ENCODE results near the gene EXOG.

The EXOG gene

GRCh38 chr3:38476157-38476756, 19.9 kb upstream of the EXOG start:
- Histone ChIP-seq H3K79me2 (ENCODE audit: insufficient read depth, low read depth) (no peaks in the 10 kb centered on the region), H2AFZ (ENCODE audit: low read depth) (no peak overlapping the region), H3K36me3 (ENCODE audit: insufficient read depth) (no peaks in the 10 kb centered on the region), H3K4me1 (ENCODE audit: low read depth, poor library complexity, severe bottlenecking) (no peaks in the 10 kb centered on the region), H3K27ac (no peak overlapping the region), H3K27me3 (ENCODE audit: insufficient read depth, low read depth) (no peaks in the 10 kb centered on the region), H3K4me3 (IDR thresholded peaks at IDR 0.05; ENCODE audit: insufficient read depth, low read depth, low read length) (no peak overlapping the region), H3K9ac (no peak overlapping the region), H3K4me2 (no peak overlapping the region), H4K20me1 (ENCODE audit: insufficient read depth) (no peaks in the 10 kb centered on the region)
- TF ChIP-seq CTCF (conservative IDR thresholded peaks at IDR 0.05; ENCODE audit: low read depth, low read length), result no peak

DNA sequence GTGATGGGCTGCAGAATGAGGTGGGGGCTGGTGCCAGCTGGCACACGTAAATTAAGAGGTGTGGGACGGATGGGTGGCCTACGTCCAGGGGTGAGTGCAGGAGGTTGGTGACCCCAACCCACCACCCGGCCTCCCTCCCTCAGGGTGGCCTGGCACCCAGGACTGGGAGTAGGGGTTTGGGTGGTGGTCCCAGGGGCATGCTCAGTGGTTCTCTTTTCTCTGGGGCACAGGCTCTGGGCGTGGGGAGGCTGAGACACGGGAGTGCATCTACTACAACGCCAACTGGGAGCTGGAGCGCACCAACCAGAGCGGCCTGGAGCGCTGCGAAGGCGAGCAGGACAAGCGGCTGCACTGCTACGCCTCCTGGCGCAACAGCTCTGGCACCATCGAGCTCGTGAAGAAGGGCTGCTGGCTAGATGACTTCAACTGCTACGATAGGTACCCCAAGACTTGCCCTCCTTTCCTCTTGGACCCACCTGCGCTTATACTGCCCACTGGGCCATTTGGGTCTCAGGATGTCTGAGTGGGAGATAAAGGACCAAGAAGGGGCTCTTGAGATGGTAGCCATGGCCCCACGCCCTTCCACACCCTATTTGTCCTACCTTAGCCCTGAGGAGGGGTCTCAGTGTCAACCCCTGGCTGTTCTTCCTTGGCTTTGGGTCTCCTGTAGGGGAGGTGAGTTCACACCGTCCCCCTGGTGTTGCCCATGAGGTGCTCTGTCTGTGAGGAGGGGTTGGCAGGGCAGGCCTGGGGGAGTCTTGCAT, 18.9 kb upstream of the EXOG start:
- Histone ChIP-seq H3K79me2 (ENCODE audit: insufficient read depth, low read depth) (no peaks in the 10 kb centered on the region), H3K4me1 (ENCODE audit: low read depth, poor library complexity, severe bottlenecking) (no peaks in the 10 kb centered on the region), H3K27me3 (ENCODE audit: insufficient read depth, low read depth) (no peaks in the 10 kb centered on the region), H3K27ac (no peak overlapping the region), H3K4me2 (no peak overlapping the region), H4K20me1 (ENCODE audit: insufficient read depth) (no peaks in the 10 kb centered on the region), H3K36me3 (ENCODE audit: insufficient read depth) (no peaks in the 10 kb centered on the region), H3K4me3 (IDR thresholded peaks at IDR 0.05; ENCODE audit: insufficient read depth, low read depth, low read length) (no peak overlapping the region), H3K9ac (no peak overlapping the region), H2AFZ (ENCODE audit: low read depth) (no peak overlapping the region)
- no peak for TF ChIP-seq CTCF (conservative IDR thresholded peaks at IDR 0.05; ENCODE audit: low read depth, low read length)

DNA sequence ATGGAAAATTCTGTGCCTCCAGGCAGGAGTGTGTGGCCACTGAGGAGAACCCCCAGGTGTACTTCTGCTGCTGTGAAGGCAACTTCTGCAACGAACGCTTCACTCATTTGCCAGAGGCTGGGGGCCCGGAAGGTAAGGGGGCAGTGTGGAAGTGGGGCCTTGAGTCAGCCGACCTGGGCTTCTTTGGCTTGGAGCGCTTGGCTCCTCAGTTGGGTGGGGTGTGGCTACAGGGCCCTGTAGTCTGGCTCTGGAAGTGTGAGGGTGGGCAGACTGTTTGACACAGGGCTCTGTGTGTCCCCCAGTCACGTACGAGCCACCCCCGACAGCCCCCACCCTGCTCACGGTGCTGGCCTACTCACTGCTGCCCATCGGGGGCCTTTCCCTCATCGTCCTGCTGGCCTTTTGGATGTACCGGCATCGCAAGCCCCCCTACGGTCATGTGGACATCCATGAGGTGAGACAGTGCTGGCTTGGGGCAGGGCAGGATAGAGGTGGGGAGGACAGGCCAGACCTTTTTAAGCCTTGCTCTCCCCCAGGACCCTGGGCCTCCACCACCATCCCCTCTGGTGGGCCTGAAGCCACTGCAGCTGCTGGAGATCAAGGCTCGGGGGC, 18.2 kb upstream of the EXOG start:
- Histone ChIP-seq H3K79me2 (ENCODE audit: insufficient read depth, low read depth) (no peaks in the 10 kb centered on the region), H3K36me3 (ENCODE audit: insufficient read depth) (no peaks in the 10 kb centered on the region), H3K4me1 (ENCODE audit: low read depth, poor library complexity, severe bottlenecking) (no peaks in the 10 kb centered on the region), H3K27ac (no peak overlapping the region), H3K4me2 (no peak overlapping the region), H4K20me1 (ENCODE audit: insufficient read depth) (no peaks in the 10 kb centered on the region), H3K4me3 (IDR thresholded peaks at IDR 0.05; ENCODE audit: insufficient read depth, low read depth, low read length) (no peak overlapping the region), H3K27me3 (ENCODE audit: insufficient read depth, low read depth) (no peaks in the 10 kb centered on the region), H2AFZ (ENCODE audit: low read depth) (no peak overlapping the region), H3K9ac (no peak overlapping the region)
- no peak for TF ChIP-seq CTCF (conservative IDR thresholded peaks at IDR 0.05; ENCODE audit: low read depth, low read length)

- no peaks in the 10 kb centered on the region for H3K36me3 ChIP-seq (ENCODE audit: insufficient read depth)
- H4K20me1 ChIP-seq (ENCODE audit: insufficient read depth), result no peaks in the 10 kb centered on the region
- H3K27me3 ChIP-seq (ENCODE audit: insufficient read depth, low read depth), result no peaks in the 10 kb centered on the region
- H3K4me3 ChIP-seq (IDR thresholded peaks at IDR 0.05; ENCODE audit: insufficient read depth, low read depth, low read length), result no peak overlapping the region
- H3K27ac ChIP-seq, result no peak overlapping the region
- no peak for TF ChIP-seq CTCF (conservative IDR thresholded peaks at IDR 0.05; ENCODE audit: low read depth, low read length)
- no peaks in the 10 kb centered on the region for H3K4me1 ChIP-seq (ENCODE audit: low read depth, poor library complexity, severe bottlenecking)
- H2AFZ ChIP-seq (ENCODE audit: low read depth), result no peak overlapping the region
- no peaks in the 10 kb centered on the region for H3K79me2 ChIP-seq (ENCODE audit: insufficient read depth, low read depth)
- no peak overlapping the region for H3K9ac ChIP-seq
- no peak overlapping the region for H3K4me2 ChIP-seq
Observed at GRCh38 chr3:38478901-38479300, 17.2 kb upstream of the EXOG start.

All from KMS-11 (cell line).